ENCODE results near the gene HSPBP1.

GRCh38 chr19:55231391-55232285 is 48.3 kb downstream of the HSPBP1 start:
- TF ChIP-seq CTCF (IDR thresholded peaks at IDR 0.05; ENCODE audit: low read length) (no peak), EZH2 (IDR thresholded peaks at IDR 0.05; ENCODE audit: borderline replicate concordance, low read length) (no peak)
